B cell (primary cell): ENCODE data around the gene RABAC1.

Source experiments
- EZH2 ChIP-seq: IDR thresholded peaks from 2 replicates; pipeline ENCODE4 v1.6.1; 2012; ENCODE audit warnings: borderline replicate concordance, low read depth, mild to moderate bottlenecking, moderate library complexity, low read length; ENCODE audit not compliant: insufficient read depth, poor library complexity, severe bottlenecking
- TF ChIP-seq, protein P1 (sequence below): fragments of 200-600 bp; IDR thresholded peaks from one replicate; pipeline ENCODE4 v1.8.0; 2022; ENCODE audit warnings: antibody characterized with exemption, mild to moderate bottlenecking

- TF ChIP-seq, protein P1, sequence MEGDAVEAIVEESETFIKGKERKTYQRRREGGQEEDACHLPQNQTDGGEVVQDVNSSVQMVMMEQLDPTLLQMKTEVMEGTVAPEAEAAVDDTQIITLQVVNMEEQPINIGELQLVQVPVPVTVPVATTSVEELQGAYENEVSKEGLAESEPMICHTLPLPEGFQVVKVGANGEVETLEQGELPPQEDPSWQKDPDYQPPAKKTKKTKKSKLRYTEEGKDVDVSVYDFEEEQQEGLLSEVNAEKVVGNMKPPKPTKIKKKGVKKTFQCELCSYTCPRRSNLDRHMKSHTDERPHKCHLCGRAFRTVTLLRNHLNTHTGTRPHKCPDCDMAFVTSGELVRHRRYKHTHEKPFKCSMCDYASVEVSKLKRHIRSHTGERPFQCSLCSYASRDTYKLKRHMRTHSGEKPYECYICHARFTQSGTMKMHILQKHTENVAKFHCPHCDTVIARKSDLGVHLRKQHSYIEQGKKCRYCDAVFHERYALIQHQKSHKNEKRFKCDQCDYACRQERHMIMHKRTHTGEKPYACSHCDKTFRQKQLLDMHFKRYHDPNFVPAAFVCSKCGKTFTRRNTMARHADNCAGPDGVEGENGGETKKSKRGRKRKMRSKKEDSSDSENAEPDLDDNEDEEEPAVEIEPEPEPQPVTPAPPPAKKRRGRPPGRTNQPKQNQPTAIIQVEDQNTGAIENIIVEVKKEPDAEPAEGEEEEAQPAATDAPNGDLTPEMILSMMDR = no peak
- TF ChIP-seq EZH2 = no peak
These were observed 35.4 kb upstream of the RABAC1 start for GRCh38 chr19:41994521-41994971.
